ENCODE measurements around the gene RBFOX1.

Gene RBFOX1

GRCh38 chr16:7713244-7713643, 380.6 kb downstream of the RBFOX1 start:
- no peak for DNase-seq

GRCh38 chr16:7714775-7715174, 382.1 kb downstream of the RBFOX1 start:
- no peak for DNase-seq

- no peak for DNase-seq
These were observed 384.3 kb downstream of the RBFOX1 start for GRCh38 chr16:7716660-7717550.

- DNase-seq = no peak
These were observed 390.1 kb downstream of the RBFOX1 start for GRCh38 chr16:7722761-7723160.

GRCh38 chr16:7731141-7731540, 398.5 kb downstream of the RBFOX1 start:
- no peak for DNase-seq

- no peak for DNase-seq
These were observed 403.6 kb downstream of the RBFOX1 start for GRCh38 chr16:7736138-7736665.

- no peak for DNase-seq
These were observed 410.0 kb downstream of the RBFOX1 start for GRCh38 chr16:7742626-7743025.

GRCh38 chr16:7744546-7745264, 412.1 kb downstream of the RBFOX1 start:
- DNase-seq = no peak

GRCh38 chr16:7745276-7745675, 412.6 kb downstream of the RBFOX1 start:
- no peak for DNase-seq

- DNase-seq = no peak
These were observed 414.3 kb downstream of the RBFOX1 start for GRCh38 chr16:7746941-7747340.

GRCh38 chr16:7748522-7748921, 415.9 kb downstream of the RBFOX1 start:
- DNase-seq = no peak

GRCh38 chr16:7755347-7755882, 422.8 kb downstream of the RBFOX1 start:
- DNase-seq = no peak
